Esophagus muscularis mucosa (tissue), 4 donors: ENCODE measurements around the gene ZNF775.

ENCODE experiments used
- CTCF ChIP-seq, 3 experiments: fragments of 200-600 bp in 2 of 3; fragments of 450-650 bp in 1 of 3; sonication (generic) in 2 of 3; IDR thresholded peaks; one replicate each; pipeline ENCODE4 v1.5.1; 2017 to 2019; ENCODE audit warnings: antibody characterized with exemption in 3 of 3, mild to moderate bottlenecking in 2 of 3, moderate library complexity in 1 of 3
- EP300 ChIP-seq: sonication (generic); formaldehyde crosslinking; IDR thresholded peaks from one replicate; pipeline ENCODE4 v1.6.1; 2017; ENCODE audit warnings: antibody characterized with exemption
- POLR2A ChIP-seq: fragments of 450-650 bp; IDR thresholded peaks from one replicate; pipeline ENCODE4 v1.6.1; 2017; ENCODE audit warnings: antibody characterized with exemption, moderate library complexity, mild to moderate bottlenecking, low read depth
- POLR2AphosphoS5 ChIP-seq, 2 donors: sonication (generic); formaldehyde crosslinking; IDR thresholded peaks; one replicate each; pipeline ENCODE4 v1.6.1; 2017; ENCODE audit warnings: antibody characterized with exemption in 2 of 2

GRCh38 chr7:150381096-150381495, 2.0 kb downstream of the ZNF775 start:
- no peak for TF ChIP-seq POLR2A
- TF ChIP-seq POLR2AphosphoS5 (IDR thresholded peaks at IDR 0.05): no peak
- no peak for TF ChIP-seq CTCF (IDR thresholded peaks at IDR 0.05)
- TF ChIP-seq EP300: no peak
